ENCODE measurements around the gene ADORA1.

- TF ChIP-seq MTA2 (IDR thresholded peaks at IDR 0.05; ENCODE audit: low read depth) (peak; percentile 55; the same call in 1 of the 2 replicates), SP1 (IDR thresholded peaks at IDR 0.05; ENCODE audit: low read depth, low read length) (no peak), SIX5 (IDR thresholded peaks at IDR 0.05; ENCODE audit: low read depth, low read length, severe bottlenecking) (no peak), USF1 (IDR thresholded peaks at IDR 0.05; ENCODE audit: borderline replicate concordance, extremely low read length, insufficient read depth, low read depth, low read length) (no peak)
These were observed 46.0 kb downstream of the ADORA1 start for GRCh38 chr1:203173566-203173965.

Measured in GM12878 (cell line).